A549 (cell line): ENCODE results near the gene TSN.
"Not testable (repeated sequence)": the region's sequence is repeated elsewhere in the genome, so short reads cannot be mapped to it uniquely, and the experiment has no call there.

Experiments
- CHD2 ChIP-seq: fragments of 150-350 bp; IDR thresholded peaks from 2 replicates; pipeline ENCODE4 v1.6.1; 2014; ENCODE audit warnings: low read length; ENCODE audit not compliant: partially characterized antibody
- CHD4 ChIP-seq: fragments of 200-600 bp; sonication (generic); IDR thresholded peaks from 2 replicates; pipeline ENCODE4 v1.6.1; 2016; ENCODE audit warnings: antibody characterized with exemption, mild to moderate bottlenecking, borderline replicate concordance
- CTCF ChIP-seq: fragments of >200 bp; sonication (Bioruptor Twin); formaldehyde crosslinking; IDR thresholded peaks from 3 replicates; pipeline ENCODE4 v1.5.1; 2016
- EP300 ChIP-seq, 2 experiments: fragments of >200 bp; sonication (Bioruptor Twin); formaldehyde crosslinking; IDR thresholded peaks; 2 replicates in 1 of 2; 3 replicates in 1 of 2; pipeline ENCODE4 v1.6.1; 2016 to 2017
- ESRRA ChIP-seq: fragments of 150-350 bp; IDR thresholded peaks from 2 replicates; pipeline ENCODE4 v1.6.1; 2014; ENCODE audit warnings: mild to moderate bottlenecking, low read length, borderline replicate concordance
- HOXA7 ChIP-seq: fragments of 250-450 bp; sonication (Bioruptor Pico); IDR thresholded peaks from 2 replicates; pipeline ENCODE4 v1.5.0; 2020; ENCODE audit warnings: mild to moderate bottlenecking, moderate library complexity
- MAFK ChIP-seq: fragments of 450-650 bp; IDR thresholded peaks from 2 replicates; pipeline ENCODE4 v1.6.1; 2014; ENCODE audit not compliant: partially characterized antibody
- POLR2A ChIP-seq: IDR thresholded peaks from 2 replicates; pipeline ENCODE4 v1.6.1; 2012; ENCODE audit warnings: mild to moderate bottlenecking, low read length
- REST ChIP-seq: fragments of 200-600 bp; sonication (generic); IDR thresholded peaks from 2 replicates; pipeline ENCODE4 v1.6.1; 2016; ENCODE audit warnings: antibody characterized with exemption, mild to moderate bottlenecking, moderate library complexity
- RNF2 ChIP-seq: fragments of 200-600 bp; sonication (generic); IDR thresholded peaks from 2 replicates; pipeline ENCODE4 v1.6.1; 2016; ENCODE audit warnings: low read depth, mild to moderate bottlenecking, antibody characterized with exemption, moderate library complexity, borderline replicate concordance
- USF2 ChIP-seq: fragments of 450-650 bp; IDR thresholded peaks from 2 replicates; pipeline ENCODE4 v1.6.1; 2014; ENCODE audit warnings: antibody characterized with exemption
- ZFP36 ChIP-seq: fragments of 450-650 bp; IDR thresholded peaks from 2 replicates; pipeline ENCODE4 v1.6.1; 2014; ENCODE audit warnings: borderline replicate concordance; ENCODE audit not compliant: partially characterized antibody

GRCh38 chr2:121813083-121813482, 57.6 kb downstream of the TSN start:
- TF ChIP-seq USF2; CHD2; CTCF; EP300 (IDR thresholded peaks at IDR 0.05); POLR2A; ZFP36; REST; MAFK; CHD4; RNF2; ESRRA; HOXA7 (CRISPR knock-in tag): not testable (repeated sequence)
